K562 (cell line): Measurements from ENCODE around the gene CD14. TPM values are rescaled to one million over a fixed set of nuclear protein-coding genes. Genes with fewer than 3 reads are reported as not detected.

ENCODE experiments used
- ADNP ChIP-seq: fragments of 200-800 bp; sonication (Bioruptor generic); IDR thresholded peaks from 2 replicates; pipeline ENCODE4 v1.6.1; 2016; ENCODE audit warnings: missing genetic modification characterization, missing compliant biosample characterization
- ARHGAP35 ChIP-seq: fragments of 450-650 bp; IDR thresholded peaks from 2 replicates; pipeline ENCODE4 v1.6.1; 2018; ENCODE audit not compliant: partially characterized antibody
- BDP1 ChIP-seq: IDR thresholded peaks from 3 replicates; pipeline ENCODE4 v1.6.1; 2011; ENCODE audit not compliant: insufficient read length, insufficient read depth
- CHD4 ChIP-seq: fragments of 200-600 bp; sonication (generic); IDR thresholded peaks from 3 replicates; pipeline ENCODE4 v1.6.1; 2012; ENCODE audit warnings: low read depth, mild to moderate bottlenecking, mixed read lengths, low read length, inconsistent platforms; ENCODE audit not compliant: insufficient read depth, insufficient replicate concordance, poor library complexity, severe bottlenecking
- CREB3L1 ChIP-seq: fragments of 450-650 bp; IDR thresholded peaks from 2 replicates; pipeline ENCODE4 v1.6.1; 2014; ENCODE audit warnings: low read depth, mild to moderate bottlenecking, moderate library complexity, borderline replicate concordance
- DPF2 ChIP-seq: fragments of 450-650 bp; IDR thresholded peaks from 2 replicates; pipeline ENCODE4 v1.6.1; 2016
- ELF2 ChIP-seq: fragments of 250-450 bp; sonication (Bioruptor Pico); IDR thresholded peaks from 2 replicates; pipeline ENCODE4 v1.5.0; 2021; ENCODE audit warnings: mild to moderate bottlenecking
- KLF6 ChIP-seq: fragments of 250-450 bp; sonication (Bioruptor Pico); IDR thresholded peaks from 2 replicates; pipeline ENCODE4 v1.4.0; 2020; ENCODE audit warnings: mild to moderate bottlenecking, moderate library complexity, borderline replicate concordance
- MAZ ChIP-seq, 2 experiments: fragments of 450-650 bp in 1 of 2; sonication (generic) in 1 of 2; formaldehyde crosslinking; IDR thresholded peaks in 1 of 2; conservative IDR thresholded peaks in 1 of 2; 2 replicates each; pipeline versions ENCODE4 v1.4.0 to v1.5.0; 2020; ENCODE audit warnings: mild to moderate bottlenecking in 1 of 2, missing genetic modification reagents in 1 of 2
- PCBP2 ChIP-seq: fragments of 200-400 bp; formaldehyde crosslinking; IDR thresholded peaks from 2 replicates; pipeline ENCODE4 v1.6.1; 2018; ENCODE audit warnings: low read length, low read depth, mild to moderate bottlenecking, moderate library complexity; ENCODE audit not compliant: poor library complexity, severe bottlenecking
- RNF219 ChIP-seq: fragments of 250-450 bp; sonication (Bioruptor Pico); IDR thresholded peaks from 2 replicates; pipeline ENCODE4 v1.5.0; 2022; ENCODE audit warnings: mild to moderate bottlenecking
- RREB1 ChIP-seq: fragments of 250-450 bp; sonication (Bioruptor Pico); IDR thresholded peaks from 2 replicates; pipeline ENCODE4 v1.4.0; 2020
- SMARCE1 ChIP-seq: fragments of 450-650 bp; IDR thresholded peaks from 2 replicates; pipeline ENCODE4 v1.7.1; 2016; ENCODE audit warnings: mild to moderate bottlenecking
- THRA ChIP-seq: fragments of 450-650 bp; IDR thresholded peaks from 2 replicates; pipeline ENCODE4 v1.6.1; 2017; ENCODE audit warnings: mild to moderate bottlenecking, moderate library complexity
- ZNF217 ChIP-seq: sonication (generic); formaldehyde crosslinking; IDR thresholded peaks from 2 replicates; pipeline ENCODE4 v1.8.0; 2022; ENCODE audit warnings: mild to moderate bottlenecking, missing genetic modification reagents
- ZNF717 ChIP-seq: fragments of 250-450 bp; sonication (Bioruptor Pico); IDR thresholded peaks from 2 replicates; pipeline ENCODE4 v1.5.0; 2021
- polyA plus RNA-seq, 8 experiments: library from polyadenylated mRNA; depleted of rRNA in 4 of 8; stranded (reverse) in 5 of 8; unstranded in 3 of 8; fragments of >200 nt; fragmentation: Nextera tagmentation in 2 of 8; fragmentation: Illumina TruSeq in 1 of 8; extraction: Ambion mirVana in 2 of 8; extraction: Trizol in 1 of 8; gene quantifications; 2 replicates each; pipeline versions ENCODE4 v1.2.1 to v1.2.3, GENCODE V29; 2011 to 2014; ENCODE audit warnings: inconsistent platforms in 1 of 8, missing spikeins in 1 of 8
- total RNA-seq, 7 experiments: library from RNA; depleted of rRNA in 6 of 7; stranded (reverse); fragments of >200 nt in 6 of 7; fragmentation: Illumina TruSeq in 2 of 7; extraction: Trizol in 2 of 7; gene quantifications; 2 replicates each; pipeline versions ENCODE4 v1.2.1 to v1.2.3, GENCODE V29; 2011 to 2021; ENCODE audit warnings: low replicate concordance in 1 of 7

The CD14 gene
- total and polyA plus RNA-seq, 9 of the 15 experiments (the other 6 are each of a cell fraction or from before 2014, with no cell fraction given), result 0.07 to 0.47 (median 0.14) TPM; not detected in 2

- TF ChIP-seq CREB3L1 (peak; percentile 61), KLF6 (CRISPR knock-in tag) (no peak), BDP1 (no peak), CHD4 (no peak), SMARCE1 (no peak), ELF2 (CRISPR knock-in tag) (peak; percentile 87), MAZ (CRISPR knock-in tag; conservative IDR thresholded peaks at IDR 0.05 in 1 of 2, IDR thresholded peaks at IDR 0.05 in 1 of 2) (peak; percentile 95 to 99), DPF2 (peak; percentile 77), ZNF717 (no peak), PCBP2 (no peak), ADNP (tag) (no peak), RREB1 (no peak; the same call in 1 of the 2 replicates), RNF219 (no peak), THRA (peak; percentile 99), ARHGAP35 (no peak), ZNF217 (no peak)
Measured at GRCh38 chr5:140664359-140665119, 31.6 kb upstream of the CD14 start, which contains the start of gene WDR55 (continued).
